Measurements from ENCODE around the gene SRSF4. TPM values are rescaled to one million over a fixed set of nuclear protein-coding genes. Genes with fewer than 3 reads are reported as not detected.

SRSF4 gene
- total and polyA plus RNA-seq, 8 donors: 66.0 to 138 (median 120) TPM

- TF ChIP-seq, protein P1, sequence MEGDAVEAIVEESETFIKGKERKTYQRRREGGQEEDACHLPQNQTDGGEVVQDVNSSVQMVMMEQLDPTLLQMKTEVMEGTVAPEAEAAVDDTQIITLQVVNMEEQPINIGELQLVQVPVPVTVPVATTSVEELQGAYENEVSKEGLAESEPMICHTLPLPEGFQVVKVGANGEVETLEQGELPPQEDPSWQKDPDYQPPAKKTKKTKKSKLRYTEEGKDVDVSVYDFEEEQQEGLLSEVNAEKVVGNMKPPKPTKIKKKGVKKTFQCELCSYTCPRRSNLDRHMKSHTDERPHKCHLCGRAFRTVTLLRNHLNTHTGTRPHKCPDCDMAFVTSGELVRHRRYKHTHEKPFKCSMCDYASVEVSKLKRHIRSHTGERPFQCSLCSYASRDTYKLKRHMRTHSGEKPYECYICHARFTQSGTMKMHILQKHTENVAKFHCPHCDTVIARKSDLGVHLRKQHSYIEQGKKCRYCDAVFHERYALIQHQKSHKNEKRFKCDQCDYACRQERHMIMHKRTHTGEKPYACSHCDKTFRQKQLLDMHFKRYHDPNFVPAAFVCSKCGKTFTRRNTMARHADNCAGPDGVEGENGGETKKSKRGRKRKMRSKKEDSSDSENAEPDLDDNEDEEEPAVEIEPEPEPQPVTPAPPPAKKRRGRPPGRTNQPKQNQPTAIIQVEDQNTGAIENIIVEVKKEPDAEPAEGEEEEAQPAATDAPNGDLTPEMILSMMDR (IDR thresholded peaks at IDR 0.05): no peak
- intact Hi-C loops (cut with DNase I): no loop called here
- no peak for DNase-seq
- ATAC-seq: no peak
- Histone ChIP-seq H3K27me3 (no peaks in the 10 kb centered on the region), H3K9me3 (no peaks in the 10 kb centered on the region), H3K4me1 (peaks cover 35 to 75% of the 10 kb centered on the region in 2 donors), H3K36me3 (peaks cover 0 to 11% of the 10 kb centered on the region in 2 donors), H3K27ac (peak overlapping the region; percentile 33 to 35), H3K4me3 (no peak overlapping the region)
These were observed 4.5 kb downstream of the SRSF4 start for GRCh38 chr1:29177022-29177705.

- Histone ChIP-seq H3K4me1 (peaks cover 35 to 80% of the 10 kb centered on the region in 2 donors), H3K9me3 (no peaks in the 10 kb centered on the region), H3K36me3 (peaks cover 0 to 11% of the 10 kb centered on the region in 2 donors), H3K4me3 (no peak overlapping the region), H3K27ac (peak overlapping the region; percentile 33 to 35), H3K27me3 (no peaks in the 10 kb centered on the region)
- intact Hi-C loops (cut with DNase I): no loop called here
- DNase-seq (no peak), ATAC-seq (no peak)
- TF ChIP-seq, protein P1 (IDR thresholded peaks at IDR 0.05): no peak
These were observed 5.1 kb downstream of the SRSF4 start for GRCh38 chr1:29176576-29176975.

DNA sequence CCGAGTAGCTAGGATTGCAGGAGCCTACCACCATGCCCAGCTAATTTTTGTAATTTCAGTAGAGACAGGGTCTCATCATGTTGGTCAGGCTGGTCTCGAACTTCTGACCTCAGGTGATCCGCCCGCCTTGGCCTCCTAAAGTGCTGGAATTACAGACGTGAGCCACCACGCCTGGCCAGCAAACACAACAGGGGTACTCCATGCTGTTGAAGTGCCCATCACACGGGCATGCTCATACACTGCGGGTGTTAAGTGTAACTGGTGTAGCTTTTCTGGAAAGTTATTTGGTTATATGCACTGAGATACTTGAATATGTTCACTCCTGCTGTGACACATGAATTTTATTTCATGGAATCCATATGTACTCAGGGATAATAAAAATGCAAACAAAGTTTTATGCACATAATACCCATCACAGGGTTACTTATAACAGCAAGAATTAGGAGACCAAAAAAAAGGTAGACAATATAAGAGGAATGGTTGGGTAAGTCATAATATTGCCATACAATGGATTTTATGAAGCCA lies 9.2 kb downstream of the SRSF4 start:
- DNase-seq (no peak), ATAC-seq (peak; percentile 32)
- no peak overlapping the region for H3K4me3 ChIP-seq
- no peaks in the 10 kb centered on the region for H3K9me3 ChIP-seq
- H3K27ac ChIP-seq: no peak overlapping the region
- no peaks in the 10 kb centered on the region for H3K27me3 ChIP-seq
- intact Hi-C loops (cut with DNase I): no loop called here
- TF ChIP-seq, protein P1 (IDR thresholded peaks at IDR 0.05): no peak
- H3K4me1 ChIP-seq: peaks cover 18 to 85% of the 10 kb centered on the region in 2 donors
- H3K36me3 ChIP-seq: peaks cover 0 to 17% of the 10 kb centered on the region in 2 donors

GRCh38 chr1:29171521-29171920 lies 10.2 kb downstream of the SRSF4 start:
- intact Hi-C loops (cut with DNase I): no loop called here
- DNase-seq: no peak
- H3K27ac ChIP-seq: no peak overlapping the region
- H3K36me3 ChIP-seq: peaks cover 0 to 25% of the 10 kb centered on the region in 2 donors
- no peaks in the 10 kb centered on the region for H3K9me3 ChIP-seq
- TF ChIP-seq, protein P1 (IDR thresholded peaks at IDR 0.05): no peak
- H3K27me3 ChIP-seq: no peaks in the 10 kb centered on the region
- no peak for ATAC-seq
- peaks cover 13 to 81% of the 10 kb centered on the region in 2 donors for H3K4me1 ChIP-seq
- no peak overlapping the region for H3K4me3 ChIP-seq

- Histone ChIP-seq H3K4me1 (peaks cover 9 to 81% of the 10 kb centered on the region in 2 donors), H3K27ac (no peak overlapping the region), H3K36me3 (peaks cover 0 to 29% of the 10 kb centered on the region in 2 donors), H3K4me3 (no peak overlapping the region), H3K9me3 (no peaks in the 10 kb centered on the region), H3K27me3 (no peaks in the 10 kb centered on the region)
- DNase-seq: no peak
- intact Hi-C loops (cut with DNase I): no loop called here
- no peak for ATAC-seq
- TF ChIP-seq, protein P1 (IDR thresholded peaks at IDR 0.05): no peak
These were observed 10.6 kb downstream of the SRSF4 start for GRCh38 chr1:29171089-29171488.
